Myometrial cell (primary cell): ENCODE data around the gene SLC27A1. TPM values are rescaled to one million over a fixed set of nuclear protein-coding genes. Genes with fewer than 3 reads are reported as not detected.

Experiments
- total RNA-seq: library from RNA; depleted of rRNA; stranded (reverse); fragments of >200 nt; gene quantifications from 2 replicates; pipeline ENCODE4 v1.2.3, GENCODE V29; 2015

Gene SLC27A1
- 10.1 and 12.2 TPM in 2 replicates for total RNA-seq

DNA sequence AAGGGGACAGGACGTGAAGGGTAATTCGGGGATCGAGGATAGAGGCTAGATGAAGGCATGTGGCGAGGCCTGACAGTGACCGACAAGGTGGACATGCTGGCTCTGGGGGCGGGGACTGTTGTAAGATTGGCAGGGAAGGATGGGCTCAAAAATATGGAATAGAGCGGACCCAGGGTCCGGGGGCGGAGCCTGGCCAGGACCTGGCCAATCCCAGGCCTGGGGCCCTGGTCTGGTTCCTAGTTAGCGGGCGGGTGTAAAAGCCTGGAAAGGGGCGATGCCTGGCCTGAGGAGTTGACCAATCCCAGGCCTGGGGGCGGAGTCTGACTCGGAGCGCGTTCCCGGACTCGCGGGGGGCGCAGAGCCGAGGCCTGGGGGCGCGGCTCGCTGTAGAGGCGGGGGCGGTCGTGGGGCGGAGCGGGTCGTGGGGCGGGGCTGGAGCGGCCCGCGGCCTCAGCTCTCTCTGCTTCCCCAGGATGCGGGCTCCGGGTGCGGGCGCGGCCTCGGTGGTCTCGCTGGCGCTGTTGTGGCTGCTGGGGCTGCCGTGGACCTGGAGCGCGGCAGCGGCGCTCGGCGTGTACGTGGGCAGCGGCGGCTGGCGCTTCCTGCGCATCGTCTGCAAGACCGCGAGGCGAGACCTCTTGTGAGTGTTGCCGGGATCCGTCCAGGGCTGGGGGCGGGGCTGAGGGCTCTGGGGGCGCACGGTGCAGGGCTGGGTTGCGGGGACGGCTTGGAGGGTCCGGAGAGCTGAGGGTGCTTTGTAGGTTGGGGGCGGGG is at the start of gene SLC27A1:
Gene SLC27A1, plus strand, starts transcription at position 457 of the 774 bp plus-strand sequence. Its CDS starts 17 bp downstream, at position 474.

DNA sequence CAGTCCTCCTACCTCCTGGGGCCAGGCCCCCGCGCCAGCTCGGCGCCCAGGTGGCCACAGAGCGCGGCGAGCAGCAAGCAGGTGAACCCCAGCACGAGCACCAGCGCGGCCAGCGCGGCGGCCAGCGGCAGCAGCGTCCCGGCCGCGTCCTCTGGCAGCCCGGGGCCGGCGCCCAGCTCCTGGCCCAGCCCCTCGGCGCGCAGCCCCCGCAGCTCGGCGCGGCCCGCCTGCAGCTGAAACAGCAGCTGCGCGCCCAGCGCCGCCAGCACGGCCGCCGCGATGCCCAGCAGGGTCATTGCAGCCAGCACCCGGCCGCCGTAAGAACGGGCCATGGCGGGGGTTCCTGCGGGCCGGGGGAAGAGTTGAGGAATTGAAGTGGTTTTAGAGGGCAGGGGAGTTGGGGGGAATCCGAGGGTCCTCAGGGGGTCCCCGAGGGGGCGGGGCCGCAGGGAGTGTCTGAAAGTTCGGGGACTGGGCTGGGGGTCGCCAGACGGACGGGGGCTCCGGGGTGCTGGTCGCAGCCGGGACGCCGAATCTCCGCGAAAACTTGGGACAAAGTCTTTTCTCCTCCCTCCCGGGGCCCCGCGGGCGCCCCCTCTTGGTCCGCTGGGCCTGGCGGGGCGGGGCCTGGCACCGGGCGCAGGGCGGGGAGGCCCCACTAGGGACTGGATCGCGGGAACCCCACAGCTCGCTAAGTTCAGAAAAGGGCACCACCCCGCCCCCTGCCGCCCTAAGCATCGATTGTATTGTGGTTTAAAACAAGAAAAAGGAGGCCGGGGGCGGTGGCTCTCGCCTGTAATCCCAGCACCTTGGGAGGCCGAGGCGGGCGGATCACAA is 22.0 kb upstream of the SLC27A1 start, which contains the start of gene TMEM221:
Gene TMEM221, minus strand, starts transcription at position 538 of the 837 bp plus-strand sequence. Its CDS starts 206 bp downstream, at position 332.

DNA sequence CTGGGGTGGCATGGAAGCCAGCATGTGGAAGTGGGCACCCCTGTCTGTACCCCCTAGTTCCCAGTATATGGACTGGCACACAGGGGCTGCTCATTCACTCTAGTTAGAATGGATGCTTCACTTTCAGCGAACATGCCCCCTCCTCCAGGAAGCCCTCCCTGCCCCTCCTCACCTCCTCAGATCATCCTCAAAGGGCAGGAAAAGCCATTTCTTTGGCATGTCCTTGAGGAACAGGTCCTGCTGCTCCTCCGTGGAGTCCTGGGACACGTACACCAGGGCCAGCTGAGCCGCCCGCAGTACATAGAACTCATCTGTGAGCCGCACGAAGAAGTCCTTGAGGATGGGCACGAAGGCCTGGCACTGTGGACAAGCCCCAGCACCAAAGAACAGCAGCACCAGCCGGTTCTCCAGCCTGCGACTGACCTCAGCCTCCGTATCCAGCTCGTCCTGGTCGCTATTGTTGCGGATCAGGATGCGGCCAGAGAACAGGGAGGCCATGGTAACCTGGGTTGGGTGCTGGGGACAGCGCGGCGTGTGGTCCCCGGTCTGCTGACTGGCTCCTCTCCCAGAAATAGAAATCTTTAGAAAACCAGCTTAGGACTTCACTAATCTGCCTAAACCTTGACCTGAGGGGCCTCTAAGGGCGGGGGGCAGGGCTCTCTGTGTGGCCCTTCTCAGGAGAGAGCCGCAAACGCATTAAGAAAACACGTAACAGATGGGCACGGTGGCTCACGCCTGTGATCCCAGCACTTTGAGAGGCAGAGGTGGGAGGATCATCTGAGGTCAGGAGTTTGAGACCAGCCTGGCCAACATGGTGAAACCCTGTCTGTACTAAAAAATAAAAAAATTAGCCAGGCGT is 9.7 kb upstream of the SLC27A1 start, which contains the start of gene NXNL1:
Gene NXNL1, minus strand, starts transcription at position 555 of the 859 bp plus-strand sequence. Its CDS starts 57 bp downstream, at position 498.

DNA sequence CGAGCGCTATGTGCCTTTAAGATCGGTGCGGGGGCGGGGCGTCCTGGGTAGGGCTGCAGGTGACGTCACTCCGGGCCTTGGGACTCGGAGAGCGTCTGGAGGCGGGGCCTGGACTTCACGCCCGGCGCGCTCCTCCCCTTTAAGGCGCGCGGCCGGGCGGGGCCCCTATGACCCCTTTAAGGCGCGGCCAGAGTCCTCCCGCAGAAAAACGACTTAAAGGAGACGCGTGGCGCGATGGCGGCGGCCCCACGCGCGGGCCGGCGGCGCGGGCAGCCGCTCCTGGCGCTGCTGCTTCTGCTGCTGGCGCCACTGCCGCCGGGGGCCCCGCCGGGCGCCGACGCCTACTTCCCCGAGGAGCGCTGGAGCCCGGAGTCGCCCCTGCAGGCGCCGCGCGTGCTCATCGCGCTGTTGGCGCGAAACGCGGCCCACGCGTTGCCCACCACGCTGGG is 85.2 kb downstream of the SLC27A1 start, which contains the start of gene COLGALT1:
Gene COLGALT1, plus strand, starts transcription at position 170 of the 449 bp plus-strand sequence. Its CDS starts 65 bp downstream, at position 235.

Other genes with a start within 250 kb of the SLC27A1 start
- gene OCEL1, start 244.3 kb upstream of the SLC27A1 start, total RNA-seq, result 6.6 and 9.0 TPM in 2 replicates
- gene NR2F6, start 224.6 kb upstream of the SLC27A1 start, total RNA-seq, result 73.4 and 98.0 TPM in 2 replicates
- not detected in 2 replicates for gene USHBP1, start 205.8 kb upstream of the SLC27A1 start, total RNA-seq
- 131 and 138 TPM in 2 replicates for gene BABAM1, start 203.1 kb upstream of the SLC27A1 start, total RNA-seq
- under 0.01 and 0.29 TPM in 2 replicates for gene ANKLE1, start 188.6 kb upstream of the SLC27A1 start, total RNA-seq
- gene ABHD8, start 167.1 kb upstream of the SLC27A1 start, total RNA-seq, result 20.2 TPM in 2 replicates
- gene MRPL34, start 164.7 kb upstream of the SLC27A1 start, total RNA-seq, result 101 and 111 TPM in 2 replicates
- 49.0 and 67.9 TPM in 2 replicates for gene DDA1, start 161.0 kb upstream of the SLC27A1 start, total RNA-seq
- gene ANO8, start 135.7 kb upstream of the SLC27A1 start, total RNA-seq, result 2.3 and 3.7 TPM in 2 replicates
- 12.9 and 26.5 TPM in 2 replicates for gene GTPBP3, start 133.0 kb upstream of the SLC27A1 start, total RNA-seq
- gene PLVAP, start 93.2 kb upstream of the SLC27A1 start, total RNA-seq, result not detected in 2 replicates
- not detected in 2 replicates for gene CCDC194, start 76.3 kb upstream of the SLC27A1 start, total RNA-seq
- 0.86 and 5.7 TPM in 2 replicates for gene BST2, start 64.9 kb upstream of the SLC27A1 start, total RNA-seq
- gene MVB12A, start 50.5 kb upstream of the SLC27A1 start, total RNA-seq, result 143 and 159 TPM in 2 replicates
- not detected in 2 replicates for gene TMEM221, start 21.9 kb upstream of the SLC27A1 start, total RNA-seq
- not detected in 2 replicates for gene NXNL1, start 9.6 kb upstream of the SLC27A1 start, total RNA-seq
- gene PGLS, start 41.1 kb downstream of the SLC27A1 start, total RNA-seq, result 79.6 and 89.1 TPM in 2 replicates
- 208 TPM in 2 replicates for gene COLGALT1, start 85.1 kb downstream of the SLC27A1 start, total RNA-seq
- not detected in 2 replicates for gene UNC13A, start 217.8 kb downstream of the SLC27A1 start, total RNA-seq
- 23.2 and 60.5 TPM in 2 replicates for gene MAP1S, start 249.0 kb downstream of the SLC27A1 start, total RNA-seq